Thyroid gland (tissue), 4 donors: ENCODE results near the gene PHF21A.

Source experiments
- POLR2A ChIP-seq, 2 donors: fragments of 450-650 bp; IDR thresholded peaks; one replicate each; pipeline ENCODE4 v1.6.1; 2017; ENCODE audit warnings: antibody characterized with exemption in 2 of 2, mild to moderate bottlenecking in 2 of 2, moderate library complexity in 1 of 2
- TF ChIP-seq, protein P1 (sequence below), 6 experiments: fragments of 200-600 bp in 3 of 6; fragments of 450-650 bp in 3 of 6; sonication (generic) in 3 of 6; IDR thresholded peaks; one replicate each; pipeline ENCODE4 v1.5.1; 2016 to 2019; ENCODE audit warnings: antibody characterized with exemption in 6 of 6, mild to moderate bottlenecking in 2 of 6, inconsistent platforms in 1 of 6, moderate library complexity in 1 of 6

DNA sequence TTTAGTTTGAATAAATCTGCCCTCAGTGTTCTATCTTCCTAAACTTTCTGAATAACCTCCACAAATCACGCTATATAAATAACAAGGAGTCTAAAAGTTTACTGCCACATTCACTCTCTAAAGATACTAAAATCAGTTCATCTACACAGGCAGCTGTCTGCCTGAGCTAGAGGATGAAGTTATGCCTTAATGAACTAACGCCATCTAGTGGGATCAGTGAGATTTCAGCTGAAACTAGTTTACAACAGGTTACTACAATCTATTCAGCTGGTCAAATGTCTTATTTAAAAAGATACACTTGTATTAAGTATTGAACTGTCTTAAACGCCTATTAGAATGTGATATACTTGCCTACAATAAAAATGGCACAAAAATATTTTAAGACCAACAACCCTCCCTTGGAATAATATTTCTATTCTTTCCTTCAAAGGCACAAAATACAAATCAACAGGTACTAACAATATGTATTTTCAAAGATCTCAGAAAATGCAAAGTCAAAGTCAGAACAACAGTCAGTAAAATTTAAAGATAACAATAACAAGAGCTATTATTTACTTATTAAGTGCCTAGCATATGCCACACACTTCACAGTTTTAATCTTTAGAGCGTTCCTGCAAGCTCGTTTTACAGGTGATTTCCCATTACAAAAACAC is 114.7 kb downstream of the PHF21A start:
- TF ChIP-seq POLR2A (IDR thresholded peaks at IDR 0.05), result no peak
- TF ChIP-seq, protein P1, sequence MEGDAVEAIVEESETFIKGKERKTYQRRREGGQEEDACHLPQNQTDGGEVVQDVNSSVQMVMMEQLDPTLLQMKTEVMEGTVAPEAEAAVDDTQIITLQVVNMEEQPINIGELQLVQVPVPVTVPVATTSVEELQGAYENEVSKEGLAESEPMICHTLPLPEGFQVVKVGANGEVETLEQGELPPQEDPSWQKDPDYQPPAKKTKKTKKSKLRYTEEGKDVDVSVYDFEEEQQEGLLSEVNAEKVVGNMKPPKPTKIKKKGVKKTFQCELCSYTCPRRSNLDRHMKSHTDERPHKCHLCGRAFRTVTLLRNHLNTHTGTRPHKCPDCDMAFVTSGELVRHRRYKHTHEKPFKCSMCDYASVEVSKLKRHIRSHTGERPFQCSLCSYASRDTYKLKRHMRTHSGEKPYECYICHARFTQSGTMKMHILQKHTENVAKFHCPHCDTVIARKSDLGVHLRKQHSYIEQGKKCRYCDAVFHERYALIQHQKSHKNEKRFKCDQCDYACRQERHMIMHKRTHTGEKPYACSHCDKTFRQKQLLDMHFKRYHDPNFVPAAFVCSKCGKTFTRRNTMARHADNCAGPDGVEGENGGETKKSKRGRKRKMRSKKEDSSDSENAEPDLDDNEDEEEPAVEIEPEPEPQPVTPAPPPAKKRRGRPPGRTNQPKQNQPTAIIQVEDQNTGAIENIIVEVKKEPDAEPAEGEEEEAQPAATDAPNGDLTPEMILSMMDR (IDR thresholded peaks at IDR 0.05), result peak; percentile 32 to 80 (median 70)
